ENCODE measurements around the gene FOXO1. TPM values are rescaled to one million over a fixed set of nuclear protein-coding genes. Genes with fewer than 3 reads are reported as not detected.

FOXO1 gene
- total RNA-seq, 4 donors from 2014 or later = 9.1 to 42.3 (median 14.2) TPM

- intact Hi-C loops (cut with DNase I) = no loop called here
- H3K36me3 ChIP-seq = no peaks in the 10 kb centered on the region
- WGBS, 2 donors = 23 to 36% methylated on average over 2 of the region's 2 CpGs
- no peak overlapping the region for H3K4me3 ChIP-seq
- H3K27me3 ChIP-seq = no peaks in the 10 kb centered on the region
- TF ChIP-seq POLR2A (IDR thresholded peaks at IDR 0.05) = no peak
- TF ChIP-seq CTCF (IDR thresholded peaks at IDR 0.05) = no peak
- H3K9me3 ChIP-seq = no peaks in the 10 kb centered on the region
- no peak for DNase-seq
- no peak overlapping the region for H3K27ac ChIP-seq
- no peaks in the 10 kb centered on the region for H3K4me1 ChIP-seq
Measured at GRCh38 chr13:40692946-40693345, 26.5 kb upstream of the FOXO1 start.

- no peak for DNase-seq
- no peak overlapping the region for H3K4me3 ChIP-seq
- no peak for TF ChIP-seq CTCF (IDR thresholded peaks at IDR 0.05)
- TF ChIP-seq POLR2A (IDR thresholded peaks at IDR 0.05) = no peak
- H3K27me3 ChIP-seq = no peaks in the 10 kb centered on the region
- no peaks in the 10 kb centered on the region for H3K4me1 ChIP-seq
- H3K27ac ChIP-seq = no peak overlapping the region
- intact Hi-C loops (cut with DNase I) = loop anchor here (10.0 kb wide), 1 partner anchor 744 kb away; no protein-coding TSS in a partner anchor
- H3K36me3 ChIP-seq = no peaks in the 10 kb centered on the region
- WGBS, 2 donors = 61 to 79% methylated on average over 3 of the region's 3 CpGs
- no peaks in the 10 kb centered on the region for H3K9me3 ChIP-seq
Measured at GRCh38 chr13:40688781-40689180, 22.3 kb upstream of the FOXO1 start.

- DNase-seq = no peak
Measured at GRCh38 chr13:40682449-40683240, 16.2 kb upstream of the FOXO1 start.

GRCh38 chr13:40681341-40682146 lies 15.1 kb upstream of the FOXO1 start:
- Histone ChIP-seq H3K27me3 (no peaks in the 10 kb centered on the region), H3K4me1 (no peaks in the 10 kb centered on the region), H3K27ac (no peak overlapping the region), H3K9me3 (no peaks in the 10 kb centered on the region), H3K4me3 (no peak overlapping the region), H3K36me3 (no peaks in the 10 kb centered on the region)
- TF ChIP-seq CTCF (IDR thresholded peaks at IDR 0.05) (no peak), POLR2A (IDR thresholded peaks at IDR 0.05) (no peak)
- 69 to 83% methylated on average over 7 of the region's 7 CpGs for whole genome bisulfite sequencing, 2 donors
- intact Hi-C loops (cut with DNase I) = loop anchor here (10.0 kb wide), 1 partner anchor 737 kb away; no protein-coding TSS in a partner anchor
- no peak for DNase-seq

More at GRCh38 chr13:40682449-40683240, 16.2 kb upstream of the FOXO1 start:
- H3K4me3 ChIP-seq = no peak overlapping the region
- H3K36me3 ChIP-seq = no peaks in the 10 kb centered on the region
- WGBS, 2 donors = 48 to 52% methylated on average over 11 of the region's 11 CpGs
- H3K4me1 ChIP-seq = no peaks in the 10 kb centered on the region
- H3K27me3 ChIP-seq = no peaks in the 10 kb centered on the region
- no peak overlapping the region for H3K27ac ChIP-seq
- TF ChIP-seq CTCF (IDR thresholded peaks at IDR 0.05) = peak in 5 of 6 experiments; percentile 38 to 71 (median 64)
- TF ChIP-seq POLR2A (IDR thresholded peaks at IDR 0.05) = no peak
- no peaks in the 10 kb centered on the region for H3K9me3 ChIP-seq
- intact Hi-C loops (cut with DNase I) = loop anchor here (10.0 kb wide), 1 partner anchor 738 kb away; no protein-coding TSS in a partner anchor

All from esophagus squamous epithelium (tissue), 5 donors.